Epidermal melanocyte (primary cell): ENCODE results near the gene DYNC1LI2.
A peak's percentile ranks its signal among the peaks of the same experiment; 100 is the strongest.
"Not testable (repeated sequence)": the region's sequence is repeated elsewhere in the genome, so short reads cannot be mapped to it uniquely, and the experiment has no call there.

Experiments used
- DNase-seq: peaks from one replicate; pipeline ENCODE4 v3.0.0; 2011; ENCODE audit warnings: low spot score; ENCODE audit not compliant: insufficient read length

The DYNC1LI2 gene

DNA sequence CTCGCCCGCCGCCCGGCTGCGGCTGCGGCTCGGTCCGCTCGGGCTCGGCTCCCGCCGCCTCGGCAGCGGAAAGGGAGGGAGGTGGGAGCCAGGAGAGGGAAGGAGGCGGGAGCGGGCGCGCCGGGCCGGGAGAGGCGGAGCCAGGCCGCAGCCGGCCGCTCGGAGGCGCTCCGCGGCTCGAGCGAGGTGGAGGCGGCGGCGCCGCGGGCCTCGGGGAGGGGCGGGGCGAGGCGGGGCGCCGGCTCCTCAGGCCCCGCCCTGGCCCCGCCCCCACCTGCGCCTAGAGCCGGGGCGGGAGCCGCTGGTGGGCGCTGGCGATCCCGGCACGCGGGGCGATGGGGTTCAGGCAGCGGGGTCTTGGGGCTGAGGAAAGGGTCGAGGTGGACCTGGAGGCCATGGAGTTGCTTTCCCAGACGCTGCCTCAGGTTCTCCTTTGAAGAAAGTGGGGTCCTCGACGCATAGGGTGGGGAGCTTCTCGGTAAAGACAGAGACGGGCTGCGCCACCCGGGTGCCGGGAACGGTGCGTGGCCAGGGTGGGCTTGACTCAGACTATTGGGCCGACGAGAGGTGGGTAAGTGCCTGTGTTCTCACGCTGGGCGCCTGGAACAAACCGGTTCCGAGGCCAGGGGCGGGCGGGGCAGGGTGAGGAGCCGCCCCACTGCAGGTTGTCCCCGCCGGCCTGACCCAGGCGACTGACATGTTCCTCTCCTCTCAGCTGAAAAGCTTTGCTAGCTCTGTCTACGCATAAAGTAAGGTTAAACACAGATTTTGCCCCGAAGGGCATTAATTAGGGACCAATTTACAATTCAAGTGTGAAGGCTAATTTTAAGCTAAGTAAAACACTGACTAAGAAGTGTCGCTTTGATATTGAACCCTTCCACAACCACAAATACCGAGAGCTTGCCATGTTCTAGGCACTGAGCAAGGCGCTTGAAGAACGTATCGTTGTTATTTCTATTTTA, 54.5 kb downstream of the DYNC1LI2 start, which contains the start of gene CMTM4:
Gene CMTM4 (minus strand): TSS at position 75 of the 962 bp plus-strand sequence. CDS start 218 bp downstream, outside the sequence.
- DNase-seq = peak; percentile 91

DNA sequence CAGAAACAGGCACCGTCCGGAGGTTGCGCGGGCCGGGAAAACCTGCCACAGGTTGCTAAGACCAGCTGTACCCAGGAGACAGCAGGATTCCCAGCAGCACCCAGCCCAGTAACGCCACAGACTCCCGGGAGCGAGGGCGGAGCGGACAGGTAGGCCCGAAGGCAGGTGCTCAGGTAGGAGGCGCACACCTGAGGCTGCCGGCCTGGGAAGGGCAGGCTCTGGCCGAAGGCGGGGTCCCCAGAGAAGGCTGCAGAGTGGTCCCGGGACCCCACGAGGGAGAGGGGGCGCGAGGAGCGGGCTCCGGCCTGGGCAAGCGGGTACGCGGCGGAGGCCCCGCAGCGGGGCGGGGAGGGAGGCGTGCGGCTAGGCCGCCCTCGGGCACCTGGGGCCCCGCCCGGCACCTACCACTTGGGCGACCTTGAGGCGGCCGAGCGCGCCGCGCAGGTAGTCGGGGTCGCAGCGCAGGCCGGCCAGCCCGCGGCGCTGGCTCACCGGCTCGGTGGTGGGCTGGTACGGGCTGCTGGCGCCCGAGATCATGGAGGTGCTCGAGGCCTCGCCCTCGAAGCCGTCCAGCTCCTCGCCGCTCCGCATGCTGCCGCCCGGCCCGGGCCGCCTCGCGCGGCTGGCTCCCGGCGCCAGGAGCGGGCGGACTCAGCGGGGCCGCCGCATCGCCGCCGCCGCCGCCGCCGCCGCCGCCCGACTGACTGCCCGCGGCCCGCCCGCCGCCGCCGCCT, 55.3 kb downstream of the DYNC1LI2 start:
- DNase-seq = no peak

DNA sequence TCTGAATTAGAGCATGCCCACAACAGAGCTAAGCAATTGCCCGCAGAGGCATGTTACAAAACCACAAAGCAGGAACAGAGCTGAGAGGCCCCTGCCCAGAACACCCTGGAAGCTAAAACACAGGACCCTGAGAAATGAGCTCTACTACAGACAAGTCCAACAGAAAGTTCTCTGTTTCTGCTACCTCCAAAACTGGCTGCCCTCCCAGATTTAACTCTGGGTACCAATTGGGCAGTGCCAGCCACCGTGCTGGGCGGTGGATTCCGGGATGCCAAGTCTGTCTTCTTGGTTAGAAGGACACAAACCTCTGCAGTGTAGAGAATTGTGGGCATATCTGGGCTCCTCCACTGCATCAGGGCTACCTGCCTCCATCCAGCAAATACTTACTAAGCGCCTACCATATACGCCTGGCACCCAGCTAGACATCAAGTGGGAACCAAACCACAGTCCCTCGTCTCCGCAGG, 55.9 kb downstream of the DYNC1LI2 start:
- no peak for DNase-seq

DNA sequence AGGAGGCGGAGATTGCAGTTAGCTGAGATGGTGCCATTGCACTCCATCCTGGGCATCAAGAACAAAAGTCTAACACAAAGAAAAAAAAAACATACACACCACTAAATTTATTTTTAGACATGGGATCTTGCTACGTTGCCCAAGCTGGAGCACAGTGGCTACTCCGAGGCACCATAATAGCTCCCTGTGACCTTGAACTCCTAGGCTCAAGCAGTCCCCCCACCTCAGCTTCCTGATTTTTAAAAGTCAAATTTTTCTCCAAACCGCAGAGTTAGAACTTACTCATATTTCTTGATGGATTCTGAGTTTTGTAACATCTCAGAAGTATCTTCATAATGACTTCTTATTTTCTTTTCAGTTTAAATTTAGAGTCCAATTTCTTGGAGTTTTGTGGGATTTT, 58.3 kb downstream of the DYNC1LI2 start:
- no peak for DNase-seq

DNA sequence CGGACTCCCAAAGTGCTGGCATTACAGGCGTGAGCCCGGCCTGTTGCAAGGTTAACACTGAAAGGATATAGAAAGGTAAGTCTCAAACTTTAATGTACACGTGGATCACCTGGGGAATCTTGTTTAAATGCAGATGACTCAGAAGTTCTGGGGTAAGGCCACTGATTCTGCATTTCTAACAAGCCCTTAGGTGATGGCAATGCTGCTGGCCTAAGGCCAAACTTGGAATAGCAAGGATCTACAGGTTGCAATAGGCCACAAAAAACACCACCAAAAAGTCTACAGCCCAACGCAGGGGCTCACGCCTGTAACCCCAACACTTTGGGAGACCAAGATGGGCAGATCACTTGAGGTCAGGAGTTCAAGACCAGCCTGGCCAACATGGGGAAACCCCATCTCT, 59.1 kb downstream of the DYNC1LI2 start:
- DNase-seq = no peak

DNA sequence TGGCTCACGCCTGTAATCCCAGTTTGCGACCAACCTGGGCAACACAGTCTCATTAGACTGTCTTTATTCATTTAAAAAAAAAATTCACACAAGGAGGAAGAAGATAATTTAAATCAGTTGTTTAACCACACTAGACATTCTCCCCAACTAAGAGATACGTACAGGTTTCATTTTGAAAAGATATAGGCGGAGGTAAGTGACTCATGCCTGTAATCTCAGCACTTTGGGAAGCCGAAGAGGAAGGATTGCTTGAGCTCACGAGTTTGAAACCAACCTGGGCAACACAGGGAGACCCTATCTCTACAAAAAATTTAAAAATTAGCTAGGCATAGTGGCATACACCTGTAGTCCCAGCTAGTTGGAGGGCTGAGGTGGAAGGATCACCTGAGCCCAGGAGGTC, 60.2 kb downstream of the DYNC1LI2 start:
- no peak for DNase-seq

DNA sequence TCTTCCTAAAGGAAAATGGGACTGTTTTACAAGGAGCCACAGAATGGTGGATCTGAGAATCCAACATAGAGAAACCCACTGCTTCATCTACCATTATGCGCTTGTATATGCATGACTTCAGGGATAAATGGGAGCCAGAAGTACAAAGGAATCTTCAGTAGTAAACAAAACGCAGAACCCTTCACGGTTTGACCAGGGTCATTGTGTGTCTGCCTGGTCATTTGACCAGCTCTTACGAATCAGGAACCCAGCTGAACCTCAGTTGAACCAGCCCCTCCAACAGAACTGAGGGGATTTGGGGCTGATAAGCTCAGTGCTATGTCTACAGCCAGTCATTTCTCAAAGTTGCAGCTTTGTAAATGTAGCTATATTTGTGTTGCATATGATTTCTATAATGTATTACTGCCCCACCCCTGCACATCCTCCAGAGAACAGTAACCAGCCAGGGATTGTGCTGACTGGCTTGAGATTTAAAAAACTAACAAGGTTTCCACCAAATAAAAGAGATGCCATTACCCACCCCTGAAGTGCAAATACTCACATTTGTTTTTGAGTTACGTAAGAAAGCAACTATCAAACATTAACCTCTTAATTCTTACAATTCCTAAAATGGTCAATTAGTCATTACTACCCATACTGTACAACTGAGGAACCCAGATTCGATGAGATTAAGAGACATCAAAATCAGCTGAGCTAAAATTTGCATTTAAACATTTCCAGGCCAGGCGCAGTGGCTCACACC, 61.1 kb downstream of the DYNC1LI2 start:
- no peak for DNase-seq

DNA sequence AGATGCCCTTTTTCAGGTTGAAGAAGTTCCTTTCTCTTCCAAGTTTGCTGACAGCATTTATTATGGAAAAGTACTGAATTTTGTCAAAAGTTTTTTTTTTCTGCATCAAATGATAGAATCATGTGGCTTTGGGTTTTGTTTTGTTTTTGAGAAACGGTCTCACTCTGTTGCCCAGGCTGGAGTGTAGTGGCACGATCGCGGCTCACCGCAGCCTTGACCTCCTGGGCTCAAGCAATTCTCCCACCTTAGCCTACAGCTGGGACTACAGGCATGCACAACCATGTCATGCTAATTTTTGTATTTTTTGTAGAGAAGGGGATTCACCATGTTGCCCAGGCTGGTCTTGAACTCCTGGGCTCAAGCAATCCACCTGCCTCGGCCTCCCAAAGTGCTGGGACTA, 62.1 kb downstream of the DYNC1LI2 start:
- no peak for DNase-seq

DNA sequence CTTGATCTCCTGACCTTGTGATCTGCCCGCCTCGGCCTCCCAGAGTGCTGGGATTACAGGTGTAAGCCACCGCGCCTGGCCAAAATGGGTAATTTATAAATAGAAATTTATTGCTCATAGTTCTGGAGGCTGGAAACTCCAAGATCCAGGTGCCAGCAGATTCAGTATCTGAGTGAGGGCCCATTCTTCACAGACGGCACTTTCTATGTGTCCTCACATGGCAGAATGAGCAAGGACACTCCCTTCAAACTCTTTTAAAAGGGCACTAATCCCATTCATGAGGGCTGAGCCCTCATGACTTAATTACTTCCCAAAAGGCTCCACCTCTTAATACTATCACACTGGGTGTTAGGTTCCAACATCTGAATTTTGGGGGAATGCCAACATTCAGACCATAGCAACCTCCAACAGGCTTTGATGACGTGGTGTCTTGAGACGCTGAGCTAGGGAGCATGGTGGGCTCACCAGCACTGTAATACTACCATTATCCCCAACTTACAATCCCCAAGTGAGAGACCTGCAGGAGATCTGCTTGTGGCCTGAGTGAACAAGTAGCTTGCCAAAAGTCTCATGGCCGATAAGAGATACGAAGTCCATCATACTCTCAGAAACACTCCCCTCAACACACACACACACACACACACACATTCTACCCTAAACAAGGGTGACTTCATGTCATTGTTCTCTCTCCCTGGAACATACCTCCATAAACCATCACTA, 63.3 kb downstream of the DYNC1LI2 start:
- DNase-seq = no peak

DNA sequence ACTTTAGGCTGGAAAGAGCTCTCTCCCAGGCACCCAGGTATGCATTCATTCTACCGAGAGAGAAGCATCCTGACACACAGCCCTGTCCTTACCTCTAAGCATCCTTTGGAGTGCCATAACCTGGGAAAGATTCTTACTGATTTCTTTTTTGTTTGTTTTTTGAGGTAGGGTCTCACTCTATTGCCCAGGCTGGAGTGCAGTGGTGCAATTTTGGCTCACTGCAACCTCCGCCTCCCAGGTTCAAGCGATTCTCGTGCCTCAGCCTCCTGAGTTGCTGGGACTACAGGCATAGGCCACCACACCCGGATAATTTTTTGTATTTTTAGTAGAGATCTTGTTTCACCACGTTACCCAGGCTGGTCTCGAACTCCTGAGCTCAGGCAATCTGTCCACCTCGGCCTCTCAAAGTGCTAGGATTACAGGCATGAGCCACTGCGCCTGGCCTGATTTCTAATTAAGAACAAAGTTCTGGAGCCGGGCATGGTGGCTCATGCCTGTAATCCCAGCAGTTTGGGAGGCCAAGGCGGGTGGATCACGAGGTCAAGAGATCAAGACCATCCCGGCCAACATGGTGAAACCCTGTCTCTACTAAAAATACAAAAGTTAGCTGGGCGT, 65.8 kb downstream of the DYNC1LI2 start:
- DNase-seq = not testable (repeated sequence)

DNA sequence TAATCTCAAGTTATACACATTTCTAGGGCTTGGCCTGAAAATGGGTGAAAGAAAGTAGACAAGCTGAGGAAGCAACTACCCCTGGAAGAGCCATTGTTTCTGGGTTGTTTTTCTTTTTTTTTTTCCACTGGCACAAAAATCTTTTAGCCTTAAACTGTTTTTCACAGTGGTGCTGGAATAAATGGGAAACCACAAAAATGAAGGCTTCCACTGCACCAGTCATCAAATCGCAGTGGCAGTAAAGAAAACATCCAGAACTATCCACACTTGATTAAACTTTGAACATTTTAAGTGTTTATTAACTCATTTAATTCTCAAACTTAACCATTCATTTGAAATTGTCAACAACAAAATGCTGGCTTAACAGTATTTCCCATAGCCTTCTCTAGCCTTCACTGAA, 69.1 kb downstream of the DYNC1LI2 start:
- no peak for DNase-seq

DNA sequence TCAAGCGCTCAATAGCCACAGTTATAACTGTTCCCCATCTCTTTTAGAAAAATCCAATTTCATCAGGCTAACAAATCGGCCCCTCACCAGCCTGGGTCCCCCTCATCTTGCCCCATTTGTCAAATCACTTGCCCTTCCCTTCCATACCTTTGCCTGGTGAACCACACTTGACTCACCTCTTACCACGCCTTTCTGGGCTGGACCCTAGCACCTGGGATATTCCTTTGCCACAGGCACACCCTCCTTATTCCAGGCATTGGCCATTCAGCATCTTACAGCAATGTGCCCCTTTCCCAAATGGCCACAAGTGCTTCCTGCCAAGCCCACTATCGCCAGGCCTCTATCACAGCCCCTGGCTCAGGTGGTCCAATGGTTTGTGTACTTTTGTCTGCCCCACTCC, 69.7 kb downstream of the DYNC1LI2 start:
- DNase-seq = no peak

DNA sequence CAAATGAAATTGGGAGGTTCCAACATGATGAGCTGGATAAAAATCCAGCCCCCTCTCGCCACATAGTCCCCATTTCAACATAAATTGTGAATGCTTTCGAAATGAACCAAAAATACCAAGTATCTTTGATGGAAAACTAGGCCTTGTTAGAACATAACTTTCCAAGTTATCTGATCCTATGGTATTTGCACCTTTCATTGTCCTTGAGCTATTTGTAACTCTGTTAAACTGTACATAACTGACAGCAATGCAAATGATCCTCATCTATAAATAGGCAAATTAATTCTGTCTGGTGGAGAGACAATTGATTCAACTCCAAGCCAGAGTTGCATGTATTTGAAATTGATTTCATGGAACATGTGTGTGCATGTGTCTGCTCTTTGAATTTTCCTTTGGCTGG, 73.1 kb downstream of the DYNC1LI2 start:
- DNase-seq = no peak

DNA sequence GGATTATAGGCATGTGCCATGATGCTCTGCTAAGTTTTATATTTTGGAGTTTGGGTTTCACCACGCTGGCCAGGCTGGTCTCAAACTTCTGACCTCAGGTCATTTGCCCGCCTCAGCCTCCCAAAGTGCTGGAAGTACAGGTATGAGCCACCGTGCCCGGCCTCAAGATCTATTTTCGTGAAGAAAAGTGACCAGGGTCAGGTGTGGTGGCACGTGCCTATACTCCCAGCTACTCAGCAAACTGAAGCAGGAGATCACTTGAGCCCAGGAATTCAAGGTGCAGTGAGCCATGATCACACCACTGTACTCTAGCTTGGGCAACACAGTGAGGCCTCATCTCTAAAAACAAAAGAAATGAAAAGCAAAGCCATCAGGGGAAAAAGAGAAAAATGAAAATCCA, 73.6 kb downstream of the DYNC1LI2 start:
- DNase-seq = no peak

DNA sequence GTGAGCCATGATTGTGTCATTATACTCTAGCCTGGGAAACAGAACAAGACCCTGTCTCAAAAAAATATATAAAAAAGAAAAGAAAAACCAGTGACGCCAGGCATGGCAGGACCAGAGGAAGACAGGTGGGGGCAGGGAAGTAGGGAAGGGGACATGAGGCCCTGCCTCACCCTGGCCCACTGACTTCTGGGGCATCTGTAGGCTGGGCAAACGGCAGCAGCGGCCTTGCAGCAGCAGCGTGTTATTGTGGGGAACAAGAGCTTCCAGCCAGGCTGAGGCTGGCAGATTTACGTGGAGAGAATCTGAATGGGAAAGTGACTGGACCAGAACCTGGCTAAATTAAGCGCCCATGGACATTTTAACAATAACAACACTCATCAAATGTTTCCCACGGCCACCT, 74.2 kb downstream of the DYNC1LI2 start:
- DNase-seq = no peak

DNA sequence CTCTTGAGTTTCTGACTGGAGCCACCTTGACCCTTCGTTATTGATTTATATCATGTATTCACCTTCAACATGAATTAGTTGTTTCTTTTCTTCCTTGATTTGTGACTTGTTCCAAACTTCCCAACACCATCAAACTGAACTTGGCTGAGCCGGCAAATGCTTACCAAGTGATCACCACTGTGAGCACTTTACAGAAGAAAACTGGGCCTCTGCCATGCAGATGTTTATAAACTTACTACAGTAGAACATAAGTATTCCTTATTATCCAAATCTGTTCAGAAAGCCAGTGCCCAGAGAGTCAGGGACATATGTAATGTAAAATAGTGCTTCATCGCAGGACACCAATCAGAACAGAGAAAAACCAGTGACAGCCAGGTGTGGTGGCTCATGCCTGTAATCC, 74.8 kb downstream of the DYNC1LI2 start:
- DNase-seq = no peak

DNA sequence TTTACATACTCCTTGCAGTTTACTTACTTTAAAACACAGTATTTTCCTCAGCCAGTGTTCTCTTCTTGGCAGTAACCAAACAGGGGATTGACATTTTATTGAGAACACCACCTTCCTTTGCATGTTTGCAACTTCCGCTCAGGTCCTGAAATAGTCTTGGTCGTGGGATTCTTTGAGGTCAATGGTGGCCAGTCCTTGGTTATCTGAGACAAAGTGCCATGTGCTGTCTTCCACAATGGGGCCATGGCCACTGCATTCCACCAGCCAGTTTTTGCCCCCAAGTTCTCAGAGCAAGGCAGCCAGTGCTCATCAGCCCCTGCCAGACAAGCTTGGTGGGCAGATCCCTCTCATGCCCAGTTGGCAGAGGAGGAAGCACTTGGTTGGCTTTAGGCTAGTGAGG, 77.7 kb downstream of the DYNC1LI2 start:
- no peak for DNase-seq
